ENCODE data around the gene TSPAN4. TPM values are rescaled to one million over a fixed set of nuclear protein-coding genes. Genes with fewer than 3 reads are reported as not detected.

The TSPAN4 gene
- total and polyA plus RNA-seq, 2 of the 13 experiments (the other 11 are each of a cell fraction or from before 2014, with no cell fraction given): 31.7 to 68.3 TPM

GRCh38 chr11:861105-861479 is 18.4 kb downstream of the TSPAN4 start:
- FAIRE-seq: no peak
- H3K4me1 ChIP-seq (ENCODE audit: insufficient read depth, low read length): no peaks in the 10 kb centered on the region
- in situ Hi-C loops (cut with HindIII; ENCODE audit: extremely low pct_ligation_motif_present, low pct_unique_long_range_greater_than_20kb): no loop called here

More at GRCh38 chr11:861105-861479, 18.4 kb downstream of the TSPAN4 start:
- TF ChIP-seq HCFC1 (IDR thresholded peaks at IDR 0.05; ENCODE audit: low read depth, low read length) (no peak), PRDM15 (CRISPR knock-in tag; IDR thresholded peaks at IDR 0.05) (no peak), CCAR2 (optimal IDR thresholded peaks at IDR 0.05; ENCODE audit: low read depth, low read length) (no peak), NFE2L1 (CRISPR knock-in tag; IDR thresholded peaks at IDR 0.05; ENCODE audit: borderline replicate concordance) (no peak), RAD21 (CRISPR knock-in tag; IDR thresholded peaks at IDR 0.05) (no peak), ASH2L (IDR thresholded peaks at IDR 0.05; ENCODE audit: insufficient read length, low read depth, low read length) (no peak), MBD4 (IDR thresholded peaks at IDR 0.05; ENCODE audit: borderline replicate concordance, low read length) (no peak), KAT7 (CRISPR knock-in tag; IDR thresholded peaks at IDR 0.05; ENCODE audit: borderline replicate concordance) (no peak), HNF4A (CRISPR knock-in tag; IDR thresholded peaks at IDR 0.05) (no peak), ZNF75D (CRISPR knock-in tag; IDR thresholded peaks at IDR 0.05; ENCODE audit: borderline replicate concordance) (no peak), SKI (IDR thresholded peaks at IDR 0.05; ENCODE audit: partially characterized antibody) (no peak), ZMAT3 (CRISPR knock-in tag; conservative IDR thresholded peaks at IDR 0.05) (no peak), SOX13 (IDR thresholded peaks at IDR 0.05) (no peak), SOX13 (CRISPR knock-in tag; conservative IDR thresholded peaks at IDR 0.05 in 1 of 2, IDR thresholded peaks at IDR 0.05 in 1 of 2) (no peak), STAG1 (CRISPR knock-in tag; IDR thresholded peaks at IDR 0.05) (no peak), ZNF547 (CRISPR knock-in tag; IDR thresholded peaks at IDR 0.05) (no peak), NBN (conservative IDR thresholded peaks at IDR 0.05) (no peak), GTF2F1 (IDR thresholded peaks at IDR 0.05; ENCODE audit: low read length) (no peak)
- ATAC-seq (no peak), DNase-seq (ENCODE audit: low spot score) (no peak)
- WGBS (ENCODE audit: low lambda C conversion rate): 96% methylated on average over 14 of the region's 14 CpGs
- POLR2A ChIA-PET: no interaction called here
- H3K9ac ChIP-seq (ENCODE audit: insufficient read depth, low read depth, low read length): no peak overlapping the region
- H2AFZ ChIP-seq (ENCODE audit: low read length): no peak overlapping the region
- H4K20me1 ChIP-seq (ENCODE audit: insufficient read depth, low read length): no peaks in the 10 kb centered on the region; the same call in 1 of the 2 replicates
- no peak overlapping the region for H3K4me2 ChIP-seq (ENCODE audit: low read depth, low read length)
- no TSS peak for BruUV-seq (replicated peaks)
- no peaks in the 10 kb centered on the region for H3K27me3 ChIP-seq (ENCODE audit: control insufficient read depth in 1 of 2, insufficient read depth in 2 of 2, low read length in 2 of 2)
- H3K9me3 ChIP-seq (ENCODE audit: low read length): no peaks in the 10 kb centered on the region
- H3K36me3 ChIP-seq (replicated peaks in 1 of 2; ENCODE audit: control insufficient read depth in 1 of 2, insufficient read depth in 2 of 2, low read length in 2 of 2): peaks cover 0 to 3% of the 10 kb centered on the region in 2 experiments; a peak in 2 of 5 replicates
- no peaks in the 10 kb centered on the region for H3K79me2 ChIP-seq (ENCODE audit: insufficient read depth, low read length)
- intact Hi-C loops (cut with micrococcal nuclease; ENCODE audit: unreplicated experiment): no loop called here
- CTCF ChIA-PET (ENCODE audit: low intra/inter-chr PET ratio, low total read pairs): no interaction called here
- no peak overlapping the region for H3K4me3 ChIP-seq (replicated peaks in 1 of 3; ENCODE audit: insufficient read depth in 1 of 3, low read depth in 2 of 3, low read length in 3 of 3)
- no peak overlapping the region for H3K27ac ChIP-seq (ENCODE audit: extremely low read length, insufficient read depth, low read length)
